COLO829 (cell line): ENCODE data around the gene ZKSCAN3.
"Not testable (repeated sequence)": the region's sequence is repeated elsewhere in the genome, so short reads cannot be mapped to it uniquely, and the experiment has no call there.

Experiments used
- DNase-seq: peaks from one replicate; pipeline ENCODE4 v3.0.0; 2012; ENCODE audit warnings: low spot score

The ZKSCAN3 gene

GRCh38 chr6:28349892-28350737, at the start of gene ZKSCAN3:
Gene ZKSCAN3 (plus strand): TSS chr6:28349947. CDS start chr6:28359587, 9,640 bp downstream.
- peak; percentile 77 for DNase-seq

- DNase-seq, result no peak
Observed at GRCh38 chr6:28303570-28303969, 46.2 kb upstream of the ZKSCAN3 start.

- not testable (repeated sequence) for DNase-seq
Observed at GRCh38 chr6:28306363-28306762, 43.4 kb upstream of the ZKSCAN3 start.

GRCh38 chr6:28311139-28311823, 38.5 kb upstream of the ZKSCAN3 start:
- DNase-seq, result no peak

GRCh38 chr6:28312939-28313338, 36.8 kb upstream of the ZKSCAN3 start:
- no peak for DNase-seq

GRCh38 chr6:28315628-28316027, 34.1 kb upstream of the ZKSCAN3 start:
- DNase-seq, result no peak

GRCh38 chr6:28317866-28318265, 31.9 kb upstream of the ZKSCAN3 start:
- not testable (repeated sequence) for DNase-seq

- no peak for DNase-seq
Observed at GRCh38 chr6:28322661-28323060, 27.1 kb upstream of the ZKSCAN3 start.

GRCh38 chr6:28323813-28324424, 25.8 kb upstream of the ZKSCAN3 start:
- DNase-seq, result no peak

- no peak for DNase-seq
Observed at GRCh38 chr6:28326371-28326948, 23.3 kb upstream of the ZKSCAN3 start.

- DNase-seq, result no peak
Observed at GRCh38 chr6:28330041-28330440, 19.7 kb upstream of the ZKSCAN3 start.

GRCh38 chr6:28333047-28333446, 16.7 kb upstream of the ZKSCAN3 start:
- DNase-seq, result no peak

GRCh38 chr6:28333599-28334018, 16.1 kb upstream of the ZKSCAN3 start:
- no peak for DNase-seq

GRCh38 chr6:28334286-28335039, 15.3 kb upstream of the ZKSCAN3 start:
- DNase-seq, result no peak

GRCh38 chr6:28335040-28335563, 14.6 kb upstream of the ZKSCAN3 start:
- no peak for DNase-seq

GRCh38 chr6:28335564-28336283, 14.0 kb upstream of the ZKSCAN3 start, which contains the start of gene ZSCAN31:
Gene ZSCAN31 (minus strand): TSS chr6:28336148. CDS start chr6:28329683, 6,465 bp downstream.
- peak; percentile 92 for DNase-seq

- no peak for DNase-seq
Observed at GRCh38 chr6:28336284-28337120, 13.2 kb upstream of the ZKSCAN3 start.

GRCh38 chr6:28337121-28337520, 12.6 kb upstream of the ZKSCAN3 start:
- DNase-seq, result no peak

GRCh38 chr6:28340310-28341095, 9.2 kb upstream of the ZKSCAN3 start:
- DNase-seq, result no peak
